GM12872 (cell line): ENCODE measurements around the gene ADAM11.

Experiments
- TF ChIP-seq, protein P1 (sequence below): IDR thresholded peaks from 3 replicates; pipeline ENCODE4 v1.5.1; 2011; ENCODE audit warnings: low read depth, mild to moderate bottlenecking, low read length, moderate library complexity; ENCODE audit not compliant: insufficient read depth

ADAM11 gene

GRCh38 chr17:44768505-44769142 is 9.8 kb downstream of the ADAM11 start:
- TF ChIP-seq, protein P1, sequence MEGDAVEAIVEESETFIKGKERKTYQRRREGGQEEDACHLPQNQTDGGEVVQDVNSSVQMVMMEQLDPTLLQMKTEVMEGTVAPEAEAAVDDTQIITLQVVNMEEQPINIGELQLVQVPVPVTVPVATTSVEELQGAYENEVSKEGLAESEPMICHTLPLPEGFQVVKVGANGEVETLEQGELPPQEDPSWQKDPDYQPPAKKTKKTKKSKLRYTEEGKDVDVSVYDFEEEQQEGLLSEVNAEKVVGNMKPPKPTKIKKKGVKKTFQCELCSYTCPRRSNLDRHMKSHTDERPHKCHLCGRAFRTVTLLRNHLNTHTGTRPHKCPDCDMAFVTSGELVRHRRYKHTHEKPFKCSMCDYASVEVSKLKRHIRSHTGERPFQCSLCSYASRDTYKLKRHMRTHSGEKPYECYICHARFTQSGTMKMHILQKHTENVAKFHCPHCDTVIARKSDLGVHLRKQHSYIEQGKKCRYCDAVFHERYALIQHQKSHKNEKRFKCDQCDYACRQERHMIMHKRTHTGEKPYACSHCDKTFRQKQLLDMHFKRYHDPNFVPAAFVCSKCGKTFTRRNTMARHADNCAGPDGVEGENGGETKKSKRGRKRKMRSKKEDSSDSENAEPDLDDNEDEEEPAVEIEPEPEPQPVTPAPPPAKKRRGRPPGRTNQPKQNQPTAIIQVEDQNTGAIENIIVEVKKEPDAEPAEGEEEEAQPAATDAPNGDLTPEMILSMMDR: no peak

- TF ChIP-seq, protein P1: no peak
Measured at GRCh38 chr17:44769230-44769629, 10.4 kb downstream of the ADAM11 start.

GRCh38 chr17:44769647-44770084 is 10.9 kb downstream of the ADAM11 start:
- TF ChIP-seq, protein P1: no peak

DNA sequence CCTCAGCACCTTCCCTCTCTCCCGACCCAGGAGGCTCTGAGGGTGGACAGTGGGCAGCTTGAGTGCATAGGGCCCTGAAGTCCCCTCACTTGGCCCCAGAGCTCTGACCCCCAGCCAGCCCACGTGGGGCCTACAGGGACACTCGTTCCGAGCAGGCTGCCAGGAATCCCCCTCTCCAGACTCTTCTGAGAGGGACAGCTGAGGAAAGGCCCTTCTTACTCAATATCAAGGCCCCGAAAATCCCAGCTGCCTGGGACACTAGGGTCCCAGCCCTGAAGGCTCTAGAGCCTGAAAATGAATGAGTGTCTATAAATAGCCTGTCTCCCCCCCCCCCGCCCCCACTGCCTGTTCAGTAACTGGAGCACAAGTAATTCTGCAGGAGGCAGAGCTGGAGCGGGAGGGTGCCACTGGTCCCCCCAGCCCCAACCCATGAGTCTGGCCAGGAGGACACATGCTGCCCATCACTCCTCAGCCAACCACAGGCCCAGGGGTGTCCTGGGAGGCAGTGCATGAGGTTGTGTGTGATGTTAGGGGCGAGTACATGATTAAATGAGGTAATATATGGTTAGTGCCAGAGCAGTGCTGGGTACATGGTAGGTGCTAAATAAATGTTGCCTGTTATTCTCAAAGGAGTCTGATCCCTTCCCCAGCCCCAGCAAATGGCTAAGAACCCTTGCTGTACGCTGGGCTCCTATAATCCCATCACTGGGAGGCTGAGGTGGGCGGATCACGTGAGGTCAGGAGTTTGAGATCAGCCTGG is 11.6 kb downstream of the ADAM11 start:
- TF ChIP-seq, protein P1: no peak

GRCh38 chr17:44772308-44773045 is 13.7 kb downstream of the ADAM11 start:
- TF ChIP-seq, protein P1: no peak

DNA sequence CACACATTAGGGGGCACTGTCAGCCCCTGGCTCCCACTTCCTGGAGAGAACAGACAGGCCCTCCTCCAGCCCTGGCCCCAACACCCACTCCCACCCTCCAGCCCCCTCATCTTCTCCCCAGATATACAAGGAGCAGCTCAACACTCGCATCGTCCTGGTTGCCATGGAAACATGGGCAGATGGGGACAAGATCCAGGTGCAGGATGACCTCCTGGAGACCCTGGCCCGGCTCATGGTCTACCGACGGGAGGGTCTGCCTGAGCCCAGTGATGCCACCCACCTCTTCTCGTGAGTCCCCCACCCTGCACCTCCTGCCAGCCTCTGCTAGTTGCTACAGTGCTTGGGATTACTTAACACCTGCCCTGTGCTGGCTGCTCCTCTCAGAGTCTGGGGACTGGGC is 14.4 kb downstream of the ADAM11 start:
- TF ChIP-seq, protein P1: no peak
